Esophagus squamous epithelium (tissue), 5 donors: Measurements from ENCODE around the gene TLR5. TPM values are rescaled to one million over a fixed set of nuclear protein-coding genes. Genes with fewer than 3 reads are reported as not detected.
"Not testable (repeated sequence)": the region's sequence is repeated elsewhere in the genome, so short reads cannot be mapped to it uniquely, and the experiment has no call there.

Experiments used
- DNase-seq: peaks from one replicate; lab custom pipeline; 2025; lab: John Stamatoyannopoulos, UW
- H3K27ac ChIP-seq, 4 donors: fragments of 200-600 bp; sonication (generic); one replicate each; pipeline ENCODE4 v1.5.1; 2016 to 2019; ENCODE audit warnings: mild to moderate bottlenecking in 1 of 4
- H3K27me3 ChIP-seq, 4 donors: fragments of 200-600 bp; sonication (generic); 1 replicate in 3 of 4; 2 replicates in 1 of 4; pipeline versions ENCODE4 v1.5.1 to v1.6.0; 2017 to 2021; ENCODE audit warnings: antibody characterized with exemption in 1 of 4
- H3K36me3 ChIP-seq, 3 donors: fragments of 200-600 bp; sonication (generic); one replicate each; pipeline ENCODE4 v1.5.1; 2016 to 2019
- H3K4me1 ChIP-seq, 3 donors: fragments of 200-600 bp; sonication (generic); one replicate each; pipeline ENCODE4 v1.5.1; 2017 to 2019
- H3K4me3 ChIP-seq, 4 donors: fragments of 200-600 bp; sonication (generic); 1 replicate in 3 of 4; 2 replicates in 1 of 4; pipeline ENCODE4 v1.5.1; 2016 to 2019; ENCODE audit warnings: mild to moderate bottlenecking in 2 of 4, moderate library complexity in 1 of 4
- H3K9me3 ChIP-seq, 3 donors: fragments of 200-600 bp; sonication (generic); one replicate each; pipeline ENCODE4 v1.5.1; 2016 to 2019
- CTCF ChIP-seq, 6 experiments: fragments of 450-650 bp in 4 of 6; fragments of 200-600 bp in 2 of 6; sonication (generic) in 2 of 6; IDR thresholded peaks; one replicate each; pipeline ENCODE4 v1.5.1; 2016 to 2019; ENCODE audit warnings: antibody characterized with exemption in 6 of 6, mild to moderate bottlenecking in 4 of 6, moderate library complexity in 4 of 6
- POLR2A ChIP-seq, 4 donors: fragments of 450-650 bp; IDR thresholded peaks; one replicate each; pipeline ENCODE4 v1.6.1; 2017; ENCODE audit warnings: antibody characterized with exemption in 4 of 4, mild to moderate bottlenecking in 4 of 4, moderate library complexity in 3 of 4
- WGBS, 2 donors: methylation state at CpG; one replicate each; pipeline ENCODE4 v1.1.5; 2018; 5-methylcytosine and 5-hydroxymethylcytosine counted together
- intact Hi-C: fragments of 100-400 bp; cut with DNase I; formaldehyde crosslinking; loops from one replicate; pipeline ENCODE4 v1.15.0; 2022
- total RNA-seq, 4 donors: library from RNA; depleted of rRNA; stranded (reverse); fragments of >200 nt; gene quantifications; one replicate each; pipeline ENCODE4 v1.1.0, GENCODE V29; 2016
- donor health status: DM: yes; HTN: yes; CAD: no.

The TLR5 gene
- total RNA-seq, 4 donors from 2014 or later = 5.1 to 9.3 (median 9.2) TPM

- intact Hi-C loops = no loop called here
- H3K9me3 ChIP-seq = no peaks in the 10 kb centered on the region
- peak overlapping the region; percentile 76 to 90 (median 81) for H3K27ac ChIP-seq
- TF ChIP-seq CTCF (IDR thresholded peaks at IDR 0.05) (no peak), POLR2A (IDR thresholded peaks at IDR 0.05) (peak in 1 of 4 donors; percentile 10)
- no peaks in the 10 kb centered on the region for H3K27me3 ChIP-seq
- no peaks in the 10 kb centered on the region for H3K36me3 ChIP-seq
- H3K4me1 ChIP-seq = peaks cover 23 to 79% (median 26%) of the 10 kb centered on the region in 3 donors
- DNase-seq = no peak
- 31 to 54% methylated on average over 4 to 5 of the region's 5 CpGs for WGBS, 2 donors
- peak overlapping the region; percentile 1 to 26 (median 23) for H3K4me3 ChIP-seq
Observed at GRCh38 chr1:223177681-223178080, 34.6 kb upstream of the TLR5 start.

GRCh38 chr1:223176437-223176836, 33.4 kb upstream of the TLR5 start:
- intact Hi-C loops = no loop called here
- DNase-seq = no peak
- H3K4me3 ChIP-seq = no peak overlapping the region
- H3K27me3 ChIP-seq = no peaks in the 10 kb centered on the region
- H3K27ac ChIP-seq = peak overlapping the region; percentile 70 to 90 (median 80)
- peaks cover 17 to 67% (median 18%) of the 10 kb centered on the region in 3 donors for H3K4me1 ChIP-seq
- TF ChIP-seq POLR2A (IDR thresholded peaks at IDR 0.05) = no peak
- no peak for TF ChIP-seq CTCF (IDR thresholded peaks at IDR 0.05)
- no peaks in the 10 kb centered on the region for H3K36me3 ChIP-seq
- H3K9me3 ChIP-seq = no peaks in the 10 kb centered on the region
- 50 to 69% methylated on average over 3 of the region's 3 CpGs for WGBS, 2 donors

- WGBS, 2 donors = 62 to 72% methylated on average over 3 of the region's 3 CpGs
- Histone ChIP-seq H3K27me3 (no peaks in the 10 kb centered on the region), H3K4me3 (no peak overlapping the region), H3K4me1 (peaks cover 12 to 59% (median 14%) of the 10 kb centered on the region in 3 donors), H3K27ac (peak overlapping the region; percentile 28 to 90 (median 68)), H3K36me3 (no peaks in the 10 kb centered on the region), H3K9me3 (no peaks in the 10 kb centered on the region)
- intact Hi-C loops = no loop called here
- no peak for DNase-seq
- TF ChIP-seq CTCF (IDR thresholded peaks at IDR 0.05) (no peak), POLR2A (IDR thresholded peaks at IDR 0.05) (peak in 1 of 4 donors; percentile 24)
Observed at GRCh38 chr1:223175633-223176032, 32.6 kb upstream of the TLR5 start.

GRCh38 chr1:223175032-223175431, 32.0 kb upstream of the TLR5 start:
- 67 to 80% methylated on average over 4 of the region's 4 CpGs for WGBS, 2 donors
- H3K27ac ChIP-seq = peak overlapping the region; percentile 28 to 90 (median 68)
- H3K27me3 ChIP-seq = no peaks in the 10 kb centered on the region
- H3K36me3 ChIP-seq = no peaks in the 10 kb centered on the region
- TF ChIP-seq POLR2A (IDR thresholded peaks at IDR 0.05) = no peak
- peak in 2 of 6 experiments; percentile 5 to 40 for TF ChIP-seq CTCF (IDR thresholded peaks at IDR 0.05)
- intact Hi-C loops = no loop called here
- DNase-seq = no peak
- no peak overlapping the region for H3K4me3 ChIP-seq
- no peaks in the 10 kb centered on the region for H3K9me3 ChIP-seq
- peaks cover 6 to 53% (median 8%) of the 10 kb centered on the region in 3 donors for H3K4me1 ChIP-seq

GRCh38 chr1:223169458-223169857, 26.4 kb upstream of the TLR5 start:
- H3K27ac ChIP-seq, H3K36me3 ChIP-seq, DNase-seq, H3K4me3 ChIP-seq, intact Hi-C loops, H3K9me3 ChIP-seq, H3K27me3 ChIP-seq: not testable (repeated sequence)
- H3K4me1 ChIP-seq = peaks cover 0 to 27% (median 8%) of the 10 kb centered on the region in 3 donors
- whole genome bisulfite sequencing, 2 donors = 92% methylated on average over 5 of the region's 5 CpGs

- Histone ChIP-seq H3K9me3 (no peaks in the 10 kb centered on the region), H3K27ac (no peak overlapping the region), H3K27me3 (no peaks in the 10 kb centered on the region), H3K4me3 (no peak overlapping the region), H3K36me3 (no peaks in the 10 kb centered on the region), H3K4me1 (peaks cover 0 to 19% (median 3%) of the 10 kb centered on the region in 3 donors)
- TF ChIP-seq POLR2A (IDR thresholded peaks at IDR 0.05) (no peak), CTCF (IDR thresholded peaks at IDR 0.05) (no peak)
- WGBS, 2 donors = 86 to 93% methylated on average over 3 of the region's 3 CpGs
- no peak for DNase-seq
- intact Hi-C loops = no loop called here
Observed at GRCh38 chr1:223161321-223161720, 18.3 kb upstream of the TLR5 start.
